PC-9 (cell line): ENCODE results near the gene CYP27C1. TPM values are rescaled to one million over a fixed set of nuclear protein-coding genes. Genes with fewer than 3 reads are reported as not detected.
"Not testable (repeated sequence)": the region's sequence is repeated elsewhere in the genome, so short reads cannot be mapped to it uniquely, and the experiment has no call there.

Source experiments
- BruUV-seq: library from RNA; stranded (reverse); fragments of 400-500 nt; replicated peaks from 2 replicates; lab custom pipeline; 2021; lab: Mats Ljungman, UMichigan
- CTCF ChIA-PET: fragments of 300-600 bp; sonication (Branson Sonifier 250); formaldehyde crosslinking; loops from one replicate; lab custom pipeline; 2022; ENCODE audit warnings: antibody characterized with exemption; lab: Charles Lee
- POLR2A ChIA-PET: fragments of 300-600 bp; sonication (Branson Sonifier 250); formaldehyde crosslinking; loops from one replicate; lab custom pipeline; 2022; ENCODE audit warnings: antibody characterized with exemption; ENCODE audit not compliant: unreplicated experiment; lab: Charles Lee
- DNase-seq, 2 experiments: peaks; one replicate each; pipeline versions ENCODE4 v3.0.0 to v3.0.0-alpha.2; 2015 to 2022; ENCODE audit warnings: mixed read lengths in 1 of 2
- H2AFZ ChIP-seq: fragments of 200-600 bp; sonication (generic); 2 replicates; pipeline ENCODE4 v1.8.1; 2017; ENCODE audit warnings: antibody characterized with exemption
- H3F3A ChIP-seq: fragments of 200-600 bp; sonication (generic); 2 replicates; pipeline ENCODE4 v1.8.1; 2017; ENCODE audit warnings: antibody characterized with exemption, mild to moderate bottlenecking, low read depth; ENCODE audit not compliant: insufficient read depth
- H3K27ac ChIP-seq: fragments of 200-600 bp; sonication (generic); 2 replicates; pipeline ENCODE4 v1.6.1; 2016; ENCODE audit warnings: mixed run types
- H3K27me3 ChIP-seq: fragments of 200-600 bp; sonication (generic); 2 replicates; pipeline ENCODE4 v1.6.1; 2016; ENCODE audit warnings: low read depth, mixed run types; ENCODE audit not compliant: insufficient read depth
- H3K36me3 ChIP-seq: fragments of 200-600 bp; sonication (generic); 2 replicates; pipeline ENCODE4 v1.6.1; 2016; ENCODE audit warnings: low read depth, mixed run types
- H3K4me1 ChIP-seq: fragments of 200-600 bp; sonication (generic); replicated peaks from 2 replicates; pipeline ENCODE4 v1.6.1; 2016; ENCODE audit warnings: mixed run types; ENCODE audit not compliant: insufficient read depth
- H3K4me2 ChIP-seq: fragments of 200-600 bp; sonication (generic); 2 replicates; pipeline ENCODE4 v1.6.1; 2017; ENCODE audit warnings: mixed run types
- H3K4me3 ChIP-seq: fragments of 200-600 bp; sonication (generic); 2 replicates; pipeline ENCODE4 v1.6.1; 2016; ENCODE audit warnings: mixed run types
- H3K79me2 ChIP-seq: fragments of 200-600 bp; sonication (generic); 2 replicates; pipeline ENCODE4 v1.6.1; 2017; ENCODE audit warnings: low read depth, mixed run types
- H3K9me2 ChIP-seq: fragments of 200-600 bp; sonication (generic); 2 replicates; pipeline ENCODE4 v1.8.1; 2017; ENCODE audit warnings: mild to moderate bottlenecking; ENCODE audit not compliant: insufficient read depth
- H3K9me3 ChIP-seq: fragments of 200-600 bp; sonication (generic); 2 replicates; pipeline ENCODE4 v1.8.1; 2016; ENCODE audit warnings: low read depth; ENCODE audit not compliant: insufficient read depth
- H4K20me1 ChIP-seq: fragments of 200-600 bp; sonication (generic); 2 replicates; pipeline ENCODE4 v1.8.1; 2017; ENCODE audit not compliant: insufficient read depth
- CTCF ChIP-seq: fragments of 200-600 bp; sonication (generic); conservative IDR thresholded peaks from 2 replicates; pipeline ENCODE4 v1.6.1; 2017; ENCODE audit warnings: mixed run types, antibody characterized with exemption, mild to moderate bottlenecking, moderate library complexity
- EZH2 ChIP-seq: fragments of 200-600 bp; sonication (generic); IDR thresholded peaks from 2 replicates; pipeline ENCODE4 v1.8.0; 2017; ENCODE audit warnings: antibody characterized with exemption, low read depth
- intact Hi-C: fragments of 100-400 bp; cut with micrococcal nuclease; formaldehyde crosslinking; loops from one replicate; pipeline ENCODE4 v1.10.0; 2022; ENCODE audit not compliant: unreplicated experiment
- total RNA-seq: library from RNA; stranded (reverse); gene quantifications from 2 replicates; pipeline ENCODE4 v1.2.3, GENCODE V29; 2021

CYP27C1 gene
- total RNA-seq, 1 experiment from 2014 or later, result 0.94 TPM

GRCh38 chr2:127226520-127227263 lies 6.6 kb upstream of the CYP27C1 start:
- no peak overlapping the region for H3K4me3 ChIP-seq

GRCh38 chr2:127226132-127226519 lies 6.0 kb upstream of the CYP27C1 start:
- Histone ChIP-seq H3K79me2 (peaks cover 11% of the 10 kb centered on the region), H2AFZ (no peak overlapping the region), H3K27ac (peak overlapping the region; percentile 20; the same call in 1 of the 2 replicates), H3F3A (peaks cover 35% of the 10 kb centered on the region), H3K27me3 (no peaks in the 10 kb centered on the region), H3K4me2 (peak overlapping the region; percentile 59), H3K9me2 (no peaks in the 10 kb centered on the region), H3K36me3 (no peaks in the 10 kb centered on the region), H4K20me1 (no peaks in the 10 kb centered on the region), H3K4me3 (no peak overlapping the region), H3K9me3 (no peaks in the 10 kb centered on the region), H3K4me1 (peaks cover 56% of the 10 kb centered on the region)
- intact Hi-C loops, result loop anchor here (1.0 to 5.0 kb wide), 4 partner anchors 8 to 476 kb away; partner anchors contain the start of genes ERCC3 and SFT2D3
- ChIA-PET CTCF (no interaction called here), POLR2A (no interaction called here)
- TF ChIP-seq EZH2 (no peak), CTCF (no peak)
- peak in 1 of 2 experiments; percentile 8 for DNase-seq
- no TSS peak for BruUV-seq

More at GRCh38 chr2:127226520-127227263, 6.6 kb upstream of the CYP27C1 start:
- no peaks in the 10 kb centered on the region for H3K9me2 ChIP-seq
- no peak overlapping the region for H2AFZ ChIP-seq
- TF ChIP-seq CTCF, result no peak
- no peak for TF ChIP-seq EZH2
- ChIA-PET POLR2A (no interaction called here), CTCF (no interaction called here)
- no peaks in the 10 kb centered on the region for H3K9me3 ChIP-seq
- H3K79me2 ChIP-seq, result peaks cover 6% of the 10 kb centered on the region
- H3K27me3 ChIP-seq, result no peaks in the 10 kb centered on the region
- BruUV-seq, result no TSS peak
- peaks cover 50% of the 10 kb centered on the region for H3K4me1 ChIP-seq
- intact Hi-C loops, result loop anchor here (1.0 to 5.0 kb wide), 4 partner anchors 8 to 476 kb away; partner anchors contain the start of genes ERCC3 and SFT2D3
- H4K20me1 ChIP-seq, result no peaks in the 10 kb centered on the region
- H3K36me3 ChIP-seq, result no peaks in the 10 kb centered on the region
- peaks cover 34% of the 10 kb centered on the region for H3F3A ChIP-seq
- peak overlapping the region; percentile 88 for H3K27ac ChIP-seq
- DNase-seq, result peak; percentile 94 to 100
- H3K4me2 ChIP-seq, result peak overlapping the region; percentile 59

- peaks cover 19% of the 10 kb centered on the region for H3K79me2 ChIP-seq
- H3K27ac ChIP-seq, result no peak overlapping the region
- no peaks in the 10 kb centered on the region for H3K27me3 ChIP-seq
- no TSS peak for BruUV-seq
- no peaks in the 10 kb centered on the region for H3K36me3 ChIP-seq
- no peak overlapping the region for H3K4me3 ChIP-seq
- H2AFZ ChIP-seq, result no peak overlapping the region
- intact Hi-C loops, result loop anchor here (5.0 kb wide), 2 partner anchors 187 to 477 kb away; partner anchors contain the start of gene SFT2D3
- H3K4me1 ChIP-seq, result peaks cover 57% of the 10 kb centered on the region
- no peaks in the 10 kb centered on the region for H4K20me1 ChIP-seq
- peak overlapping the region; percentile 59 for H3K4me2 ChIP-seq
- POLR2A ChIA-PET, result no interaction called here
- TF ChIP-seq EZH2, result no peak
- no peak for TF ChIP-seq CTCF
- CTCF ChIA-PET, result no interaction called here
- H3K9me2 ChIP-seq, result no peaks in the 10 kb centered on the region
- H3F3A ChIP-seq, result peaks cover 42% of the 10 kb centered on the region
- H3K9me3 ChIP-seq, result no peaks in the 10 kb centered on the region
- peak in 1 of 2 experiments; percentile 41 for DNase-seq
Observed at GRCh38 chr2:127225186-127225960, 5.3 kb upstream of the CYP27C1 start.

- H3K9me2 ChIP-seq, H4K20me1 ChIP-seq, H3K4me3 ChIP-seq, POLR2A ChIA-PET, H2AFZ ChIP-seq, H3K27ac ChIP-seq, H3K27me3 ChIP-seq, BruUV-seq, CTCF ChIA-PET, intact Hi-C loops, H3K4me2 ChIP-seq, H3K9me3 ChIP-seq, H3K36me3 ChIP-seq: not testable (repeated sequence)
- DNase-seq, result peak in 1 of 2 experiments; percentile 8
- H3F3A ChIP-seq, result peaks cover 49% of the 10 kb centered on the region
- peaks cover 25% of the 10 kb centered on the region for H3K79me2 ChIP-seq
- peaks cover 57% of the 10 kb centered on the region for H3K4me1 ChIP-seq
Observed at GRCh38 chr2:127224135-127224534, 4.0 kb upstream of the CYP27C1 start.
